Measurements from ENCODE around the gene CACNB4.
"Not testable (repeated sequence)": the region's sequence is repeated elsewhere in the genome, so short reads cannot be mapped to it uniquely, and the experiment has no call there.

The CACNB4 gene

GRCh38 chr2:151972241-151973012 is 126.4 kb downstream of the CACNB4 start:
- DNase-seq = no peak

- no peak for DNase-seq
These were observed 127.4 kb downstream of the CACNB4 start for GRCh38 chr2:151971301-151972051.

- no peak for DNase-seq
These were observed 129.9 kb downstream of the CACNB4 start for GRCh38 chr2:151968770-151969470.

GRCh38 chr2:151967829-151968722 is 130.8 kb downstream of the CACNB4 start:
- no peak for DNase-seq

- DNase-seq = no peak
These were observed 133.0 kb downstream of the CACNB4 start for GRCh38 chr2:151965884-151966283.

- no peak for DNase-seq
These were observed 137.3 kb downstream of the CACNB4 start for GRCh38 chr2:151961558-151961957.

GRCh38 chr2:151959238-151959637 is 139.6 kb downstream of the CACNB4 start:
- DNase-seq = no peak

GRCh38 chr2:151953467-151953866 is 145.4 kb downstream of the CACNB4 start:
- DNase-seq = no peak

GRCh38 chr2:151952691-151953456 is 146.0 kb downstream of the CACNB4 start:
- no peak for DNase-seq

- peak; percentile 43 for DNase-seq
These were observed 151.1 kb downstream of the CACNB4 start for GRCh38 chr2:151947813-151948165.

- no peak for DNase-seq
These were observed 151.7 kb downstream of the CACNB4 start for GRCh38 chr2:151946899-151947812.

- DNase-seq = no peak
These were observed 152.5 kb downstream of the CACNB4 start for GRCh38 chr2:151946250-151946884.

- DNase-seq = no peak
These were observed 153.2 kb downstream of the CACNB4 start for GRCh38 chr2:151945602-151946001.

- no peak for DNase-seq
These were observed 153.7 kb downstream of the CACNB4 start for GRCh38 chr2:151945186-151945585.

GRCh38 chr2:151943461-151943860 is 155.4 kb downstream of the CACNB4 start:
- DNase-seq = no peak

GRCh38 chr2:151942540-151943205 is 156.2 kb downstream of the CACNB4 start:
- DNase-seq = not testable (repeated sequence)

GRCh38 chr2:151937966-151938365 is 160.9 kb downstream of the CACNB4 start:
- DNase-seq = no peak

- DNase-seq = no peak
These were observed 162.2 kb downstream of the CACNB4 start for GRCh38 chr2:151936626-151937025.

GRCh38 chr2:151933266-151933804 is 165.5 kb downstream of the CACNB4 start:
- no peak for DNase-seq
